ENCODE measurements around the gene MTURN. TPM values are rescaled to one million over a fixed set of nuclear protein-coding genes. Genes with fewer than 3 reads are reported as not detected.

The MTURN gene
- total RNA-seq, 1 experiment from 2014 or later = 5.4 TPM

- POLR2A ChIA-PET (ENCODE audit: unreplicated experiment) = no interaction called here
- Histone ChIP-seq H3K4me2 (ENCODE audit: low read length) (no peak overlapping the region), H3K36me3 (ENCODE audit: low read depth, low read length) (no peaks in the 10 kb centered on the region), H4K20me1 (ENCODE audit: low read length) (no peaks in the 10 kb centered on the region), H3K4me3 (ENCODE audit: low read length) (no peak overlapping the region), H3K79me2 (ENCODE audit: low read length) (no peaks in the 10 kb centered on the region), H3F3A (ENCODE audit: low read length, unreplicated experiment) (no peaks in the 10 kb centered on the region), H3K9me3 (ENCODE audit: low read length) (no peaks in the 10 kb centered on the region), H3K4me1 (ENCODE audit: insufficient read depth, low read length) (peaks cover 10% of the 10 kb centered on the region), H2AFZ (ENCODE audit: low read length) (no peak overlapping the region), H3K9me2 (replicated peaks; ENCODE audit: low read length) (0 out of 2 replicates have a peak, but pooled peaks cover 2% of the 10 kb centered on the region), H3K27me3 (ENCODE audit: low read length) (no peaks in the 10 kb centered on the region), H3K27ac (ENCODE audit: low read length) (no peak overlapping the region), H3K9ac (ENCODE audit: low read length) (no peak overlapping the region)
- TF ChIP-seq CTCF (conservative IDR thresholded peaks at IDR 0.05; ENCODE audit: low read depth, low read length) (no peak), EZH2phosphoT487 (IDR thresholded peaks at IDR 0.05; ENCODE audit: borderline replicate concordance, low read length) (no peak), EZH2 (IDR thresholded peaks at IDR 0.05; ENCODE audit: low read length, unreplicated experiment) (no peak)
- BruUV-seq (replicated peaks) = no TSS peak
- ATAC-seq (no peak), DNase-seq (no peak)
- intact Hi-C loops (cut with micrococcal nuclease) = no loop called here
- CTCF ChIA-PET = no interaction called here
Observed at GRCh38 chr7:30202671-30203070, 67.9 kb downstream of the MTURN start.

DNA sequence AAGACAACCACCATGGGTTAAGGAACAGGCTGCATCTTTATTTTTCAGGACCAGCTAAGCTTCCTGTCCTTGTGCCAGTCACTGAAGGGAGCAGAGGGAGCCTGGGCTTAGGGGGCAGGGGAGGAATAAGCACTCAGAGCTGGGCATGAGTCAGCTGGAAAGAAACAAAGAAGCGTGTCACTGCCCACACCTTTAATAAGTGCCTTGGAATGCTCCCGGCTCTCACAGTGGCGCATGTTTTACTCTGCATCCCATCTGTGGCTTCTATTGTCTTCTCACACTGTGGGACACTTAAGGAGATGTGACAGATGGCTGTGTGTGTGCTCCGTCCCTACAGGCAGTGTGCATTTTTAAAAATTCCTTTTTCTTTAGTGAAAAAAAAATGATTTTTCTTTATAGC lies 71.7 kb downstream of the MTURN start:
- H3K79me2 ChIP-seq (ENCODE audit: low read length) = no peaks in the 10 kb centered on the region
- intact Hi-C loops (cut with micrococcal nuclease) = no loop called here
- H3K9me2 ChIP-seq (replicated peaks; ENCODE audit: low read length) = no peaks in the 10 kb centered on the region
- DNase-seq (peak; percentile 60), ATAC-seq (peak; percentile 97)
- TF ChIP-seq CTCF (conservative IDR thresholded peaks at IDR 0.05; ENCODE audit: low read depth, low read length) = no peak
- H3K27me3 ChIP-seq (ENCODE audit: low read length) = no peaks in the 10 kb centered on the region
- no TSS peak for BruUV-seq (replicated peaks)
- no peaks in the 10 kb centered on the region for H3K9me3 ChIP-seq (ENCODE audit: low read length)
- peaks cover 10% of the 10 kb centered on the region for H3K4me1 ChIP-seq (ENCODE audit: insufficient read depth, low read length)
- CTCF ChIA-PET = no interaction called here
- H3K4me3 ChIP-seq (ENCODE audit: low read length) = no peak overlapping the region
- no peaks in the 10 kb centered on the region for H3F3A ChIP-seq (ENCODE audit: low read length, unreplicated experiment)
- H4K20me1 ChIP-seq (ENCODE audit: low read length) = no peaks in the 10 kb centered on the region
- H3K36me3 ChIP-seq (ENCODE audit: low read depth, low read length) = no peaks in the 10 kb centered on the region
- peak overlapping the region; percentile 51 for H2AFZ ChIP-seq (ENCODE audit: low read length)
- POLR2A ChIA-PET (ENCODE audit: unreplicated experiment) = no interaction called here
- no peak overlapping the region for H3K27ac ChIP-seq (ENCODE audit: low read length)
- H3K9ac ChIP-seq (ENCODE audit: low read length) = no peak overlapping the region
- no peak overlapping the region for H3K4me2 ChIP-seq (ENCODE audit: low read length)

GRCh38 chr7:30206942-30207341 lies 72.2 kb downstream of the MTURN start:
- ChIA-PET CTCF (no interaction called here), POLR2A (ENCODE audit: unreplicated experiment) (no interaction called here)
- Histone ChIP-seq H3K79me2 (ENCODE audit: low read length) (no peaks in the 10 kb centered on the region), H3K27me3 (ENCODE audit: low read length) (no peaks in the 10 kb centered on the region), H4K20me1 (ENCODE audit: low read length) (no peaks in the 10 kb centered on the region), H3K9me3 (ENCODE audit: low read length) (no peaks in the 10 kb centered on the region), H3K27ac (ENCODE audit: low read length) (no peak overlapping the region), H3K9me2 (replicated peaks; ENCODE audit: low read length) (no peaks in the 10 kb centered on the region), H3K9ac (ENCODE audit: low read length) (no peak overlapping the region), H2AFZ (ENCODE audit: low read length) (peak overlapping the region; percentile 51; the same call in 1 of the 2 replicates), H3F3A (ENCODE audit: low read length, unreplicated experiment) (no peaks in the 10 kb centered on the region), H3K36me3 (ENCODE audit: low read depth, low read length) (no peaks in the 10 kb centered on the region), H3K4me2 (ENCODE audit: low read length) (no peak overlapping the region), H3K4me1 (ENCODE audit: insufficient read depth, low read length) (peaks cover 10% of the 10 kb centered on the region), H3K4me3 (ENCODE audit: low read length) (no peak overlapping the region)
- no TSS peak for BruUV-seq (replicated peaks)
- ATAC-seq (no peak), DNase-seq (no peak)
- intact Hi-C loops (cut with micrococcal nuclease) = no loop called here
- TF ChIP-seq CTCF (conservative IDR thresholded peaks at IDR 0.05; ENCODE audit: low read depth, low read length) (no peak), EZH2phosphoT487 (IDR thresholded peaks at IDR 0.05; ENCODE audit: borderline replicate concordance, low read length) (no peak), EZH2 (IDR thresholded peaks at IDR 0.05; ENCODE audit: low read length, unreplicated experiment) (no peak)

Data from PC-3 (cell line).